Activated CD4-positive, alpha-beta T cell treated with anti-CD3 and anti-CD28 coated beads, Interleukin-2, amount 50 U/mL, for 48 hours (primary cell): Measurements from ENCODE around the gene PPP1R37.
A peak's percentile ranks its signal among the peaks of the same experiment; 100 is the strongest.
"Not testable (repeated sequence)": the region's sequence is repeated elsewhere in the genome, so short reads cannot be mapped to it uniquely, and the experiment has no call there.

Experiments used
- DNase-seq, 2 experiments: peaks; one replicate each; pipeline ENCODE4 v3.0.0-alpha.2; 2020

PPP1R37 gene

GRCh38 chr19:45097450-45097775, 4.4 kb downstream of the PPP1R37 start:
- DNase-seq, result no peak

DNA sequence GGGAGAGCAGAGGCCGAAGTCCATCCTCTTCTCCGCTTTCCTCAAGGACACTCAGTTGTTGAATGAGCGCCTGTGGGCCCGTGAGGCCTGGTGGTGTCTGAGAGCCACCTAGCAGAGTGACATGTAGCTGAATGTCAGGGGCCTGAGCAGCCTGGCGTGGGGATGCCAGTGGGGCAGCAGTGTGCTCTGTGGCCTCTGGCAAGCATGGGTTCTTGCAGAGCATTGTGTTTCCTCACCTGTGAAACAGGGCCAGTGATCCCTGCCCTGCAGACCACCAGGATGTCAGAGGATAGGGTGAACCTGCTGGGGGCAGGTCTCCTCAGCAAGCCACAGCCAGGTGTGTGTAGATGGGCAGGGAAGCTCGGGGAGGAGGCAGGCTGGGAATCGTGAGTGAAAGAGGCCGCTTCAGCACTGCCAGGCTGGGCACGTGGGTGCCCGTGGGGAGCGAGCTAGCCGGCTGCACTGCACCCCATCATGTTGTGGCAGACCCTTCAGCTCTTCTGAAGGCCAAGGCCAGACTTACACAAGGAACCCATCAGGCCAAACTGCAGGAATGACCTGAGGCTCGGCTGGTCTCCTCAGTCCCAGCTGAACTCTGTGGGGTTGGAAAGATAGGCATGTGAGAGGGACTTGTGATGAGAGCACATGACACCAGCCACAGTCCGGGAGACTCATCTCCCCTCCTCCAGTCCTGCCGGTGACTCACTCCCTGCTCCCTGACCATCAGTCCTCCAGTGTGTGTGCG, 5.0 kb downstream of the PPP1R37 start:
- DNase-seq, result no peak

DNA sequence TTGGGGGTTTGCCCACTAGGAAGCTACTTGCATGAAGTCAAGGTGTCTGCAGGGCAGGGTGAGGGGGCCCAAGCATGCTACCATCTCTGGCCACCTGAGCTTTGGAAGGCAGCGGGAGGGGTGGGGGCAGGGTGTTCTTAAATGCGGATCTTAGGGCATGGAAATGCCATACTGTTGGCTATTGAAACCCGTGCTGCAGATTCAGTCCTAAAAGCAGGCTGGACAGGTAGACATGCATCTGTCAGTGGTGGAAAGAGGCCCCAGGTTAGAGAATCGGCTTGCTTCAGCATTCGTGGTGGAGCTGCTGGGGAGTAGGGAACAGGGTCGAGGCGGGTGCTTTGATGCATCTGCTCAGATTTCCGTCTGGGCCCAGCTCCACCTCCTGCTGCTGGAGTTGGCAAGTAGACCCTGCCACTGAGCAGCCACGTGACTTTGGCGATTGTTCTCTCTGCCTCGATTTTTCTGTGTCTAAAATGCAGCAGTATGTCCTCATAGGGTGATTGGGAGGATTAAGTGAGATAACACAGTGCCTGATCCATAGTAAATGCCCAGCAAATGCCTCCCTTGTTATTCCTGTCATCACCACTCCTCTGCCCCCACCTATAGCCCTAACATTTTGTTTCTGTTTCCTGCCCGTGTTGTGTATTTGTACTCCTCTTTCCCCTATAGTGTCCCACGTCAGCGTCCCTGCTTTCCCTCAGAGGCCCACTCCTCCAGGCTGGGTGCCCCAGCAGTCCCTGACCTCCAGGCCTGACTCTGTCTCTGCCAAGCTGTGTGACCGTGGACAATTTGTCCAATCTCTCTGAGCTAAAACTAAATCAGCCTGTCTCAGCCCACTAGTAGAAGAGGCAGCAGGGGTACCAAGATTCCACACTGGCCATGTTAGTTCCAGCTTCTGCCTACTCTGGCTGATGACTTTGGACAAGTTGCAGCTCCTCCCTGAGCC, 5.8 kb downstream of the PPP1R37 start:
- DNase-seq, result no peak

DNA sequence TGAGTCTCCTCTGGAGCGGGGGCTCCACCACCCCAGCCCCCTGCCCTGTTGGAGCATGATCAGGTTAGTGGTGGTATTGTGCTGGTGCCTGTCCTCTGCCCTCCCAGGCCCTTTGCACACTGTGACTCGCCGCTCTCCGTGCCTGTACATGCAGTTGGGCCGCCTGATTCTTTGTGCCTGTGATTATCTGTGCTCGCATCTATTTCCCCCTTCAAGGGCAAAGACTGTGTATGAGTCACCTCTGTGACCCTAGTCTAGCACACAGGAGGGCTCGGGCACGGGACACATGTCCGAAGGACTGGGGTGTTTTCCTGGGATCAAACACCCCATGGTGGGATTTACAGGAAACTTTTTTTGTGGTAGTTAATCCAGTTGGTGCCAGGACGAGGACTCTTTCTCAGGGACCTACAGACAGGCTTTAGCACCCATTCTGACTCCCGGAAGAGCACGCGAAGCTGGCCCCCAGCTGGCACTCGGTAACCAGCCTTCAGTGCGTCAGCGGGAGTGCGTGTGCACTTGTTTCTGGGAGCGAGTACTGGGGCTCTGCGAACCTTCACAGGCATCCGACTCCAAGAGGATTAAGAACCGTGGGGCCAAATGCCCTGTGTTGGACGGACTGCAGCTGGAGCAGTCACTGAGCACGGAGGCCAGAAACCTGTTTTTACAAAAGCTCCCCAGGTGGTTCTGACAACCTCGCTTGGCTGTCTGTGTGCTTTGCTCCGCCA, 6.7 kb downstream of the PPP1R37 start:
- DNase-seq, result no peak

- no peak for DNase-seq
Measured at GRCh38 chr19:45100201-45100600, 7.2 kb downstream of the PPP1R37 start.

GRCh38 chr19:45100846-45101252, 7.9 kb downstream of the PPP1R37 start:
- no peak for DNase-seq

- DNase-seq, result no peak
Measured at GRCh38 chr19:45101806-45102205, 8.8 kb downstream of the PPP1R37 start.

DNA sequence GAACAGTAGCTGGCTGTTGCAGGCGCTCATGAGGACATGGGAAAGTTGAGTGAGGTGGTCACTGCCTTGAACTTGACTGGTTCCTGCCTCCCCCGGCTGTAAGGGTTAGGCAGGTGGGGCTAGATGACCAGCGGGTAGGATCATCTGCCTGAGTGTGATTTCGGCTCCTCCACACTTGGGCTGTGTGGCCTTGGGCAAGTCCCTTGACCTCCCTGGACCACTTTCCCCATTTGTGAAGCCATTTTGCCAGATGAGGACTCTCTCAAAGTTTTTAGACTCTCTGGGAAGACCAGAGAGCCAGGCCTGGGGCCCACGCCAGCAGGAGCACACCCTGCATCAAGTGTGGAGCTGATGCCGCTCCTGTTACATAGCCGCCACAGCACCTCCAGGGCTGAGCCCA, 9.5 kb downstream of the PPP1R37 start:
- no peak for DNase-seq

- peak; percentile 33 to 38 for DNase-seq
Measured at GRCh38 chr19:45103156-45103507, 10.2 kb downstream of the PPP1R37 start.

DNA sequence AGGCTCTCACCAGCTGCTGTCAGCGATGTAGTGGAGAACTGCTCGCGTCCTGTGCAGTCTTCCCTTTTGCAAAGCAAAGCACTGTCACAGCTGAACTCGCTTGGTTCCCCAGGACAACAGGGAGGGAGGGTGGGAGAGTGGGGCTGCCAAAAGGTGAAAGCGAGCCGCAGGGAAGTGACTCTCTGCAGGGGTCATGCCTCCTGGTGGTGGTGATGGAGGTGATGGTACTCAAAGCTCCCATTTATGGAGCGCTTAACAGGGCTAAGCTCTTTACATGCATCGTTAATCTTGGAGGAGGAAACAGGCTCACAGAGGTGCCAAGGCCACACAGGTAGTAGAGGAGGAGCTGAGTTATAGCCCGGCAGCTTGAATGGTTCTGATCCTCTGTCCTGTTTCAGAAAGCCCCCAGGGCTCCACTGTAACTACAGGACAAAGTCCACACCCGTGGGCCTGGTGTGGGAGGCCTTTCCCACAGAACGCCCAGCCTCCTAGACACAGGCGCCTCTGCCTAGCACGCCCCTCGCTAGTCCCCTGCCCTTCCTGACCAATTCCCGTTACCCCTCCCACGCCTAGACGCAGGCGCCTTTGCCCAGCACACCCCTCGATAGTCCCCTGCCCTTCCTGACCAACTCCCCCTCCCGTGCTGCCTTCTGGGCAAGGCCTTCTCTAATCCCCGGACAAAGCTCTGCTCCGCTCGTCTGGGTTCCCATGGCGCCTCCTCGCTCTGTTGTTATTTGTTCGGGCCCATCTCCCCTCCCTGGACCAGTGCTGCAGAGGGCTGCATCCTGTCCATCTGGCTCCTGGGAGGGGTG, 10.7 kb downstream of the PPP1R37 start:
- DNase-seq, result no peak

DNA sequence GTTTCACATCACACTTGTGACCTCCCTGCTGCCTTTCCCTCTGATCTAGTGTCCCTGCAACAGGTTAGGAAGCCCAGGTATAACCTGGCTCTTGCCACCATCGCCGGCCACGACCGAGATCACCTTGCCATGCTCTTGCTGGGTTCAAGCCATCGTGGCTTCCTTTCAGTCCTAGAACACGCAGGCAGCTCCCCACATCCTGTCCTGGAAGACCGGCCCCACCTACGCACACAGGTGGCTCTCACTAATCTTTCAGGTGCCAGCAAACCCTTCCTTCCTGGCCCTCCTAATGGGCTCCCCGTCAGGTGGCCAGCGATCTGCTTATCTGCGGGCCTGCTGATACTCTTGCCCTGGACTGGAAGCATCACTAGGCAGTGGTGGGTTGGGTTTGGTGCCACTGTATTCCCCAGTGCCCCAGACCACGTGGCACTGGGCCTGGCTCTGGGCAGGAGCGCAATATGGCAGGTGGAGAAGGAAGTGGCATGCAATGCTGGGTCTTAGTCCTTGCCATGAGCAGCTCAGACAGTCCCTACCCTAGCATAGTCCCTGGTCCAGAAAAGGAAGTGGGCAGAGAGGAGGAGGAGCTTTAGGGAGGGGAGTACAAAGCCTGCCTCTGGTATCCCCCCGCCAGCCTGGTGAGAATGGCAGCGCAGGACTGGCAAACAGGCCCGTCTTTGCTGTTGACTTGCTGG, 11.8 kb downstream of the PPP1R37 start:
- no peak for DNase-seq

DNA sequence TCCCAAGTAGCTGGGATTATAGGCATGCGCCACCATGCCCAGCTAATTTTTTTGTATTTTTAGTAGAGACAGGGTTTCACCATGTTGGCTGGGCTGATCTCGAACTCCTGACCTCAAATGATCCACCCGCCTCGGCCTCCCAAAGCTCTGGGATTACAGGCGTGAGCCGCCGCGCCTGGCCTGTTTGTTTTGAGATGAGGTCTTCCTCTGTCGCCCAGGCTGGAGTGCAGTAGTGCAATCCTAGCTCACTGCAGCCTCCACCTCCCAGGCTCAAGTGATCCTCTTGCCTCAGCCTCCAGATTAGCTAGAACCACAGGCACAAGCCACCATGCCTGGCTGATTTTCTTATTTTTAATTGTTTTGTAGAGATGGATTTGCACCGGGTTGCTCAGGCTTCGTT, 13.4 kb downstream of the PPP1R37 start:
- not testable (repeated sequence) for DNase-seq

DNA sequence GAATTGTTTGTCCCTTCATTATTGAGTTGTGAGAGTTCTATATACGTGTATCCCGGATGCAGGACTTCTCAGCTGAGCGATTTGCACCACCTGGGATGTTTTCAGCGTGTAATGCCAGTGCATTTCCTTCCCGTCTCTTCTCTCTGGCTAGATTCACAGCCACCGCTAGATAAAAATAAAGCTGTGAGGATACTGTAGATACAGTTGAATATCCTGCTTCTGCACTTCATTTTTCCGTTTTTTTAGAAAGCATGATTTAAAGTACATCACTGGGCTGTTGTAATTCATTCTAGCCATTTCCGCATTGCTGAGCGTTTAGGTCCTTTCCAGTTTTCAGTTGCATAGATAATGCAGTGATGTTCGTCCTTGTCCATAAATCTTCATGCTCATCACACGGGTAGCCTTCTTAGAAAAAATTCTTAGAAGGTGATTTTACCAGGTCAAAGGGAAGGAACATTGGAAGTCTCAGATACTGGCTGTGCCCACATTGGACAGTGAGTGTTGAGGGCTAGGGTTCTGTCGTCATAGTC, 14.7 kb downstream of the PPP1R37 start:
- no peak for DNase-seq

GRCh38 chr19:45110851-45111266, 17.9 kb downstream of the PPP1R37 start:
- no peak for DNase-seq

GRCh38 chr19:45112111-45112827, 19.3 kb downstream of the PPP1R37 start:
- DNase-seq, result no peak

DNA sequence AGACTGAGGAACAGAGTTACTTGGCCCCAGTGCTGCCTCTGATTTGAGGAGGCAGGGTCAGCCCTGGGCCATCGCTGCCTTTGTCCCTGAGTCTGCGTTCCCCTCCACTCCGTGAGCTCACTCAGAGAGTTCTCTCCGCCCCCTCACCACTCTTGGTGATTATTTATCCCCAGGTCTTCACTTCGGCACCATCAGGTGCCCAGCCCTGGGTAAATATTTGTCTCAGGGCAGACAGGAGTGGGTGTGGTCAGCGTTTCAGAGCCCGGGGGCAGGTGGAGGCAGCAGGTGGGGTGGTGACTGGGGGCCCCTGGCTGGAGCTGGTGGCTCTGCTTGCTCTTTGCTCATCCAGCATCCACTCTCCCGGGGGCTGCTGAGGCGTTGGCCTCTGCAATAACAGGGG, 20.6 kb downstream of the PPP1R37 start:
- DNase-seq, result no peak

DNA sequence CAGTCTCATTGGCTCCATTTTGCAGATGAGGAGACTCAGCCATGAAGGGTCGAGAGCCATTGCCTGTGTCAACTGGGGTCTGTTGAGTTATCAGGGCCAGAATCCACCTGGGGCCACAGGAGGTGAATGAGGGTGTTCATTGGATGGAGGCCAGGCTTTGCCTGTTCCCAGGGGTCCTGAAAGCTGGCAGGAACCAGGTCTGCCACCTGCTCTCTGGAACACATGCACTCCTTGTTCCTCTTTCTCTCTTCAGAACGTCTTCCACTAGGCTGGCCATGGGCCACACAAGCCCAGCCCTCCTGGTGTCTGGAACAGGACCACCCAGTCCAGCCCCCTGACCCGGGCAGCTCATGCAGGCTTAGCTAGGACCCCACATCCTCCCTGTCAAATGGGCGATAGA, 21.1 kb downstream of the PPP1R37 start:
- DNase-seq, result no peak

DNA sequence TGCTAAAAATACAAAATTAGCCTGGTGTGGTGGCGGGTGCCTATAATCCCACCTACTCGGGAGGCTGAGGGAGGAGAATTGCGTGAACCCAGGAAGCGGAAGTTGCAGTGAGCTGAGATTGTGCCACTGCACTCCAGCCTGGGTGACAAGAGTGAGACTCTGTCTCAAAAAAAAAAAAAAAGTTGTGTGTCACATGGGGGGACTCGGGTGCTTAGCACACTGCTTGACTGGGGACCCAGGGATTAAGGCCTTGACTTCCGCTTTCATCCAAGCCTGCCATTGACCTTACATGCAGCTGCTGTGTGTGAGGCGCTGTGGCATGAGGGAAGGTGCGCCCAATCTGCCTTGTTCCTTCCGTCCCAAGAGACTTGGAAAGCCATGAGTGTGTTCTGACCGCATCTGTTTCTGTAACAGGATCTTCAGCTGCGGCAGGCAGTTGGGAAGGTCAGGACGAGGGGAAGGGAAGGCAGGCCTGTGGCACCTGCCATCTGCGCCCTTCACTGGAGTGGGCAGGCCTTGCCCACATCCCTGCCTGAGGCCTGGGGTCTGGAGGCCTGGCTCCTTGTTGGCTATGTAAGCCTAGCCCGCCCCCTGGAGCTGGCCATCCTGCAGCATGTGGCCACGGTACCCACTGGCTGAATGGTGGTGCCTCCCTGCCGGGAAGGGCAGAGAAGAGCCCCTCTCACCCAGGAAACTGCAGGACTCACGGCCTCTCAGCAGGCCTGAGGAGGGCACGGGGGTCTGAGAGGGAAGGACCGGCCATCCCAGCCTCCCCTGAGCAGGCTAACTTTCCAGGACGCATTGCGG, 23.0 kb downstream of the PPP1R37 start:
- no peak for DNase-seq

DNA sequence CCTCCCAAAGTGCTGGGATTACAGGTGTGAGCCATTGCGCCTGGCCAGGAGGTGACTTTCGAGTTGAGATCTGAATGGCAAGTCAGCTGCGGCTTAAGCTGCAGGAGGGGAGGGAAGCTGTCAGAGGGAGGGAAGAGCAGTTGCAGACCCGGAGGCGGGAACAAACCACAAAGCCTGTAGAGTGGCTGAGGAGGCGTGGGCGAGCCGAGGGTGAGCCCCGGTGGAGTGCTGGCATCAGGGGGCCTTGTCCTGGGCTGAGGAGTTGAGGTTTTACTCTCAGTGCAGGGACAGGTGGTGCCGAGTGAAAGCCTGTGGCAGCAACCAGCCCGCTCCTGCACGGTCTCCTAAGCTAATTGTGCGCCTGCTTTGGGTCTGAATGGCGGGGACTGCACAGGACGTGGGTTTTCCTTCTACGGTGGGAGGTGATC, 24.2 kb downstream of the PPP1R37 start:
- peak; percentile 70 to 80 for DNase-seq

DNA sequence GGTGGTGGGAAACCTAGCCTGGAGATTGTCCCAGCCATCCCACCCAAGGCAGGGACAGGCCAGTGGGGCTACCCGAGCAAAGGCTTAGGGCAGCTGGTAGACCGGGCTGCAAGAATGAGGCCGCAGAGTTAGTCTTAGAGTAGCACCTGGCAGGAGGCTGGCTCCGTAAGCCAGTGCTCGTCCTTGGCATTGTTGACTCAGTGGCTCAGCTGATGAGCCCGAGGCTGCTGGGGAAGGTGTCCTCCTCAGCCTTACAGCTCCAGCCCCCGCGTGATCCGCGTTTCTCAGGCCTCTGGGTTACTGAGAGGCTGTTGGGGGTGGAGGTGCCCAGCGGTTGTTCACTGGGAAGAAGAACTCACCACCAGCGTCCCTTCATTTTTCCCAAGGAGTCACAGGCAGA, 24.7 kb downstream of the PPP1R37 start:
- DNase-seq, result no peak
